Activated CD4-positive, CD25-positive, alpha-beta regulatory T cell treated with anti-CD3 and anti-CD28 coated beads, Interleukin-2, amount 50 U/mL, for 24 hours (primary cell): ENCODE data around the gene NAA25.
"Not testable (repeated sequence)": the region's sequence is repeated elsewhere in the genome, so short reads cannot be mapped to it uniquely, and the experiment has no call there.

Source experiments
- ATAC-seq, 2 donors: fragments of 150-1000 bp; cut with Tn5 transposase; one replicate each; pipeline ENCODE4 v1.10.0; 2021; ENCODE audit warnings: mild to moderate bottlenecking in 1 of 2, moderate library complexity in 1 of 2

The NAA25 gene

GRCh38 chr12:112007945-112008344 lies 100.6 kb downstream of the NAA25 start:
- ATAC-seq = no peak

- no peak for ATAC-seq
These were observed 102.9 kb downstream of the NAA25 start for GRCh38 chr12:112005419-112006395.

GRCh38 chr12:112004041-112004440 lies 104.5 kb downstream of the NAA25 start:
- ATAC-seq = no peak

- ATAC-seq = peak; percentile 71 to 76
These were observed 107.0 kb downstream of the NAA25 start for GRCh38 chr12:112001576-112001975.

- no peak for ATAC-seq
These were observed 107.8 kb downstream of the NAA25 start for GRCh38 chr12:112000820-112001219.

- not testable (repeated sequence) for ATAC-seq
These were observed 109.5 kb downstream of the NAA25 start for GRCh38 chr12:111999129-111999528.

- no peak for ATAC-seq
These were observed 110.6 kb downstream of the NAA25 start for GRCh38 chr12:111998015-111998414.

GRCh38 chr12:111997300-111997699 lies 111.3 kb downstream of the NAA25 start:
- no peak for ATAC-seq

- ATAC-seq = no peak
These were observed 112.7 kb downstream of the NAA25 start for GRCh38 chr12:111995782-111996480.

GRCh38 chr12:111994211-111995111 lies 114.1 kb downstream of the NAA25 start:
- not testable (repeated sequence) for ATAC-seq

GRCh38 chr12:111993292-111994150 lies 115.1 kb downstream of the NAA25 start:
- peak; percentile 75 to 76 for ATAC-seq

- no peak for ATAC-seq
These were observed 116.1 kb downstream of the NAA25 start for GRCh38 chr12:111992464-111992863.

- no peak for ATAC-seq
These were observed 116.6 kb downstream of the NAA25 start for GRCh38 chr12:111991946-111992345.

- peak; percentile 51 to 52 for ATAC-seq
These were observed 117.0 kb downstream of the NAA25 start for GRCh38 chr12:111991535-111991934.

GRCh38 chr12:111984820-111985219 lies 123.8 kb downstream of the NAA25 start:
- ATAC-seq = no peak

- no peak for ATAC-seq
These were observed 126.6 kb downstream of the NAA25 start for GRCh38 chr12:111981987-111982386.

- no peak for ATAC-seq
These were observed 128.0 kb downstream of the NAA25 start for GRCh38 chr12:111980598-111980997.

GRCh38 chr12:111978545-111978944 lies 130.0 kb downstream of the NAA25 start:
- ATAC-seq = no peak

GRCh38 chr12:111976860-111977259 lies 131.7 kb downstream of the NAA25 start:
- no peak for ATAC-seq
